Uterus (tissue), 4 donors: ENCODE data around the gene PTPRE. TPM values are rescaled to one million over a fixed set of nuclear protein-coding genes. Genes with fewer than 3 reads are reported as not detected.

Experiments
- DNase-seq, 2 donors: peaks; one replicate each; pipeline ENCODE4 v3.0.0-alpha.2; 2019 to 2020
- H3K27ac ChIP-seq, 2 donors: fragments of 200-600 bp; sonication (generic); 1 replicate in 1 of 2; 2 replicates in 1 of 2; pipeline ENCODE4 v1.5.1; 2016 to 2018
- H3K27me3 ChIP-seq, 2 donors: fragments of 200-600 bp; sonication (generic); one replicate each; pipeline ENCODE4 v1.5.1; 2018 to 2019; ENCODE audit warnings: control low read depth in 1 of 2
- H3K36me3 ChIP-seq, 2 donors: fragments of 200-600 bp; sonication (generic); one replicate each; pipeline ENCODE4 v1.5.1; 2019; ENCODE audit warnings: control low read depth in 1 of 2
- H3K4me1 ChIP-seq, 2 donors: fragments of 200-600 bp; sonication (generic); one replicate each; pipeline ENCODE4 v1.5.1; 2018 to 2019; ENCODE audit warnings: control low read depth in 1 of 2
- H3K4me3 ChIP-seq, 2 donors: fragments of 200-600 bp; sonication (generic); 1 replicate in 1 of 2; 2 replicates in 1 of 2; pipeline ENCODE4 v1.5.1; 2018 to 2019; ENCODE audit warnings: mild to moderate bottlenecking in 1 of 2
- H3K9me3 ChIP-seq, 2 donors: fragments of 200-600 bp; sonication (generic); one replicate each; pipeline ENCODE4 v1.5.1; 2019; ENCODE audit warnings: control low read depth in 1 of 2
- POLR2A ChIP-seq, 2 donors: fragments of 450-650 bp; IDR thresholded peaks; one replicate each; pipeline ENCODE4 v1.6.1; 2016; ENCODE audit warnings: antibody characterized with exemption in 2 of 2, mild to moderate bottlenecking in 1 of 2, moderate library complexity in 1 of 2
- intact Hi-C: fragments of 100-400 bp; cut with DNase I; formaldehyde crosslinking; loops from one replicate; pipeline ENCODE4 v1.15.1; 2023; ENCODE audit warnings: low total_unique reads
- total RNA-seq, 4 donors: library from RNA; depleted of rRNA in 3 of 4; stranded (reverse); fragments of >200 nt in 3 of 4; gene quantifications; one replicate each; pipeline versions ENCODE4 v1.1.0 to v1.2.4, GENCODE V29; 2014 to 2023
- TF ChIP-seq, protein P1 (sequence below), 4 experiments: fragments of 200-600 bp in 2 of 4; fragments of 450-650 bp in 2 of 4; sonication (generic) in 2 of 4; IDR thresholded peaks; one replicate each; pipeline ENCODE4 v1.5.1; 2016 to 2019; ENCODE audit warnings: antibody characterized with exemption in 4 of 4, mild to moderate bottlenecking in 2 of 4, moderate library complexity in 1 of 4
- donor health status: DM: yes; HTN: yes; CAD: no.

The PTPRE gene
- total RNA-seq, 4 donors from 2014 or later, result 9.4 to 18.9 (median 16.3) TPM

DNA sequence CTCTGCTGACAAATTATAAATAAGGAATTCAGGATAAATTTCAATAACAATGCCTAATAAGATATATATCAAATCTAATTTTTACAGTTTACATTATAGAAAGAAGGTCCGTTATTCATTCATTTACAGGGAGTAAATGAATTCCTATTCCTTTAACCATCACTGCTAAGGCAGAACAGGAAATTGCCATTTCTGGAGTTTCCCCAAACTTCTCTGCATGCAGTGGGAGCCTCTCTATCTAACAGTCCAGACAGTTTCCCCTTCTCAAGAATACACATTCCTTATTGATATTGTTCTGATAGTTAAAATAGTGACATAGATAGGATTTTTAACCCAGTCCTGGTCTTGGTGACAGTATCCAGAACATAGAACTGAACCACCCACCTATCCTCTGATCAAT is 195.0 kb downstream of the PTPRE start:
- H3K27me3 ChIP-seq, result no peaks in the 10 kb centered on the region
- H3K9me3 ChIP-seq, result no peaks in the 10 kb centered on the region
- DNase-seq, result no peak
- no peaks in the 10 kb centered on the region for H3K36me3 ChIP-seq
- no peaks in the 10 kb centered on the region for H3K4me1 ChIP-seq
- H3K4me3 ChIP-seq, result no peak overlapping the region
- TF ChIP-seq, protein P1, sequence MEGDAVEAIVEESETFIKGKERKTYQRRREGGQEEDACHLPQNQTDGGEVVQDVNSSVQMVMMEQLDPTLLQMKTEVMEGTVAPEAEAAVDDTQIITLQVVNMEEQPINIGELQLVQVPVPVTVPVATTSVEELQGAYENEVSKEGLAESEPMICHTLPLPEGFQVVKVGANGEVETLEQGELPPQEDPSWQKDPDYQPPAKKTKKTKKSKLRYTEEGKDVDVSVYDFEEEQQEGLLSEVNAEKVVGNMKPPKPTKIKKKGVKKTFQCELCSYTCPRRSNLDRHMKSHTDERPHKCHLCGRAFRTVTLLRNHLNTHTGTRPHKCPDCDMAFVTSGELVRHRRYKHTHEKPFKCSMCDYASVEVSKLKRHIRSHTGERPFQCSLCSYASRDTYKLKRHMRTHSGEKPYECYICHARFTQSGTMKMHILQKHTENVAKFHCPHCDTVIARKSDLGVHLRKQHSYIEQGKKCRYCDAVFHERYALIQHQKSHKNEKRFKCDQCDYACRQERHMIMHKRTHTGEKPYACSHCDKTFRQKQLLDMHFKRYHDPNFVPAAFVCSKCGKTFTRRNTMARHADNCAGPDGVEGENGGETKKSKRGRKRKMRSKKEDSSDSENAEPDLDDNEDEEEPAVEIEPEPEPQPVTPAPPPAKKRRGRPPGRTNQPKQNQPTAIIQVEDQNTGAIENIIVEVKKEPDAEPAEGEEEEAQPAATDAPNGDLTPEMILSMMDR (IDR thresholded peaks at IDR 0.05), result no peak
- no peak for TF ChIP-seq POLR2A (IDR thresholded peaks at IDR 0.05)
- intact Hi-C loops, result no loop called here
- H3K27ac ChIP-seq, result no peak overlapping the region

DNA sequence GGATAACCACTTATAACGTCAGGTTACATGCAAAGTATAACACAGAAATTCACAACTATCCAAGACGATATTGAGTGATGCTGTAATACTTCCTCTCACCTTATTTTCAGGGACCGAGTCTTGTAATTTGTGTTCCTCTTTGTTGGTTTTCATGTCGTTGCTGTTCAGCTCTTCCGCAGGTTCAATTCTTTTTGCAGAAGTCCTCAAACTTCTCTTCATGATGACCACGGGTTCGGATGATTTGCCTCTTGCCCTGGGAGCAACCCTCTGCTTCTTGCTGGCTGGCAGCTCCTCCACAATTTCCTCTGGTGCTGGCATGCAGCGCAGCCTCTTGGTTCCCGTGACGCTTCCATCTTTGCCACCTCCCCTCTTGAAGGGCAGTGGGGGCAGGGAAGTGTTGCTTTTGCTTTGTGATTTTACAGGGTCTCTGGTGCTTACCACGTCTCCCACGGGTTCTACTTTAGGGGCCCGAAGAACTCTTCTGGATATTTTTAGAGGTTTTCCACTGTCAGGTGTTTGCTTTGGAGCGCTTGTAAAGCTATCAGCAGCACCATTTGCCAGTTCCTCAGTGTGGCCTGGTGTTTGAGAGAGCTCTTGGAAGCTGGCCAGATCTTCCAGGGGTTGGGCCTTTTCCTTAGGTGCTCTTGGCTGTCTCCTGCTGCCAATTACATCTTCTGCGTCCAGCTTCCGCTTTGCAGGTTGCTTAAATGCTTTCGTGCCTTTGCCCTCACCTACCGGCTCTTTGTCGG is 195.8 kb downstream of the PTPRE start:
- TF ChIP-seq POLR2A (IDR thresholded peaks at IDR 0.05), result no peak
- TF ChIP-seq, protein P1 (IDR thresholded peaks at IDR 0.05), result no peak
- DNase-seq, result no peak
- intact Hi-C loops, result no loop called here
- Histone ChIP-seq H3K27me3 (no peaks in the 10 kb centered on the region), H3K36me3 (no peaks in the 10 kb centered on the region), H3K4me3 (no peak overlapping the region), H3K27ac (no peak overlapping the region), H3K4me1 (no peaks in the 10 kb centered on the region), H3K9me3 (no peaks in the 10 kb centered on the region)

DNA sequence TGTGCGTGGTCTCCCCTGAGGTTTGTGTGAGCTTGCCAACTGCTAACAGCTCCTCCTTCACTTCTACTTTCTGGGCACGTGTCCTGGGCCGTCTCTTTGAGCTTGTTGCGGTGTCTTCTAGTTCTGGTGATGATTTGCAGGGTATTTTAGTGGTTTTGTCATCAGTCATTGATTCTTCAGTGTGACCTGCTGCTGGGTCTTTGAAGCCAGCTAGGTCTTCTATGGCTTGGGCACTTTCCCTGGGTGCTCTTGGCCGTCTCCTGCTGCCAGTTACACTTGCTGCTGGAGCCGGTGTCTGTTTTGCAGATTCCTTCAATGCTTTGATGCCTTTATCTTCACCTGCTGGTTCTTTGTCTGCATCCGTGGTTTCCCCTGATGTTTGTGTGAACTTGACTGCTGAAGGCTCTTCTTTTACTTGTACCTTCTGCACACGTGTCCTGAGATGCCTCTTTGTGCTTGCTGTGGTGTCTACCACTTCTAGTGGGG is 196.4 kb downstream of the PTPRE start:
- H3K27me3 ChIP-seq, result no peaks in the 10 kb centered on the region
- intact Hi-C loops, result no loop called here
- DNase-seq, result no peak
- H3K36me3 ChIP-seq, result no peaks in the 10 kb centered on the region
- no peak overlapping the region for H3K27ac ChIP-seq
- no peaks in the 10 kb centered on the region for H3K9me3 ChIP-seq
- no peak overlapping the region for H3K4me3 ChIP-seq
- H3K4me1 ChIP-seq, result no peaks in the 10 kb centered on the region
- TF ChIP-seq, protein P1 (IDR thresholded peaks at IDR 0.05), result no peak
- TF ChIP-seq POLR2A (IDR thresholded peaks at IDR 0.05), result no peak

DNA sequence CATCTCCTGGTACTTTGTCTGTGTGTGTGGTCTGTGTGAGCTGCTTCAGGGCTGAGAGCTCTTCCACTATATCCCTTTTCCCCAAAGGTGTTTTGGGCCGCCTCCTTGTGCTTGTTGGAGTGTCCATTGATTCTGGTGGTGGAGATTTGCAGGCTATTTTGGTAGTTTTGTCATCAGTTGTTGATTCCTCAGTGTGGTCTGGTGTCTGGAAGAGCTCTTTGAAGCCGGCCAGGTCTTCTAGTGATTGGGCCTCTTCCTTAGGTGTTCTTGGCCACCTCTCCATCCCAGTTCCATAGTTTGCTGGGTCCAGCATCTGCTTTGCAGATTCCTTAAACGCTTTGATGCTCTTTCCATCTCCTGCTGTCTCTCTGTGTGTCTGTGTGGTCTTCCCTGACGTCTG is 198.5 kb downstream of the PTPRE start:
- Histone ChIP-seq H3K27ac (no peak overlapping the region), H3K9me3 (no peaks in the 10 kb centered on the region), H3K4me3 (no peak overlapping the region), H3K27me3 (no peaks in the 10 kb centered on the region), H3K36me3 (no peaks in the 10 kb centered on the region), H3K4me1 (no peaks in the 10 kb centered on the region)
- TF ChIP-seq, protein P1 (IDR thresholded peaks at IDR 0.05), result no peak
- no peak for TF ChIP-seq POLR2A (IDR thresholded peaks at IDR 0.05)
- DNase-seq, result no peak
- intact Hi-C loops, result no loop called here

DNA sequence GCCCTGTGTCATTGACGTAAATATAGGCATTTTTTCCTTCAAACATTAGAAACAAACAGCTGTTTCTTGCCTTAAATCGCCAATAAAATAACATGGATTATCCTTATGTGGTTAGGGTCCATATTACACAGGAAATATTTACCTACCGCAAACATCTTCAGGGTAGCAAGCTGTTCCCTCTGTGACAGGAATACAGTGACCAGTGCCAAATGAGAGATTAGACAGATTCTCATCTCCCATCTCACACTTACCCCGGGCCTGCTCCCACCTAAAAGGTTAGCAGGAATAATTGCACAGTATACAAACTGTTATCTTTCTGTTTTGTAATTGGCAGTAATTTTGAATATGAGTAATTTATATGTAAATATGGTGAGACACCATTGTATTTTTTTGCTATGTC is 202.8 kb downstream of the PTPRE start:
- no peaks in the 10 kb centered on the region for H3K36me3 ChIP-seq
- H3K9me3 ChIP-seq, result no peaks in the 10 kb centered on the region
- H3K27me3 ChIP-seq, result no peaks in the 10 kb centered on the region
- TF ChIP-seq, protein P1 (IDR thresholded peaks at IDR 0.05), result no peak
- no peak for TF ChIP-seq POLR2A (IDR thresholded peaks at IDR 0.05)
- no peak overlapping the region for H3K27ac ChIP-seq
- no peak for DNase-seq
- H3K4me1 ChIP-seq, result no peaks in the 10 kb centered on the region
- intact Hi-C loops, result no loop called here
- H3K4me3 ChIP-seq, result no peak overlapping the region
